Measurements from ENCODE around the gene GPN2.

Gene GPN2

DNA sequence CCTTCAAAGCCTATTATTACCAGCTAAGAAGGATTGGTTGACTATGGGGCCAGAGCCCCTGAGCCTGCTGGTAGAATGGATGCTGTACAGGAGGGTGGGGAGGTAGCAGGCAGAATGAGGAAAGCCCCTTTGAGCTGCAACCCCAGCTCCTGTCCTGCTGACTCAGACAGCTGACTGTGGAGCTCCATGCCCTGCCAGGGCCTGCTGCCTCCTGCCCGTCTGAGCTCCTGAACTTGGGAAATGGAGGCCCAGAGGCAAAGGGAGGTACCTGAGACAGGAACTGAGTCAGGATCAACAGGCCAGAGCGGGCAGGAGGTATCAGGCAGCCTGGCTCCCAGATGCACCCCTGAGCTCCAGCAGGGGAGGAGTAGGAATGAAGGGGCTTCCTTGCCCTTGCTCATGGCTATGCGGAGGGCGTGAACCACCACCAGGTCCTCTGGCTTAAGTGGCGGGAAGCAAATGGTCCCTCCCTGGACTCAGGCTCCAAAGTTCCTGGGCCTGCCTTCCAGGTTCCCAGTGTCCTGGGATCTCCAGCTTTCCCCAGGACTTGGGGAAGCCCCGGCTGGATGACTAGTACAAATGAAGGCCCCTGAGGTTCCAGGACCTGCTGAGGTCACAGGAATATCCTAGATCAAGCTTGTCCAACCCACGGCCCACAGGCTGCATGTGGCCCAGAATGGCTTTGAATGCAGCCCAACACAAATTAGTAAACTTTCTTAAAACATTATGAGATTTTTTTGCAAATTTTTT is 31.0 kb downstream of the GPN2 start:
- Histone ChIP-seq H3K4me2 (no peak overlapping the region), H3K4me1 (peaks cover 25% of the 10 kb centered on the region), H3K27me3 (no peaks in the 10 kb centered on the region), H3K9me3 (no peaks in the 10 kb centered on the region), H3K36me3 (peaks cover 43% of the 10 kb centered on the region), H3K27ac (no peak overlapping the region), H3K9ac (no peak overlapping the region), H3K4me3 (no peak overlapping the region), H4K20me1 (no peaks in the 10 kb centered on the region)
- TF ChIP-seq Cebpa-rat (IDR thresholded peaks at IDR 0.05), result no peak

- Histone ChIP-seq H3K9me3 (no peaks in the 10 kb centered on the region), H3K4me2 (no peak overlapping the region), H3K4me3 (no peak overlapping the region), H4K20me1 (peaks cover 7% of the 10 kb centered on the region; the same call in 1 of the 2 replicates), H3K9ac (no peak overlapping the region), H3K27ac (no peak overlapping the region), H3K36me3 (peaks cover 52% of the 10 kb centered on the region), H3K4me1 (peaks cover 16% of the 10 kb centered on the region), H3K27me3 (no peaks in the 10 kb centered on the region)
- TF ChIP-seq Cebpa-rat (IDR thresholded peaks at IDR 0.05), result no peak
Observed at GRCh38 chr1:26858160-26858559, 31.9 kb downstream of the GPN2 start.

- no peaks in the 10 kb centered on the region for H3K27me3 ChIP-seq
- no peak overlapping the region for H3K9ac ChIP-seq
- H3K9me3 ChIP-seq, result no peaks in the 10 kb centered on the region
- H3K4me1 ChIP-seq, result peaks cover 15% of the 10 kb centered on the region
- no peak overlapping the region for H3K27ac ChIP-seq
- H4K20me1 ChIP-seq, result peaks cover 13% of the 10 kb centered on the region; the same call in 1 of the 2 replicates
- H3K4me2 ChIP-seq, result no peak overlapping the region
- peaks cover 58% of the 10 kb centered on the region for H3K36me3 ChIP-seq
- no peak for TF ChIP-seq Cebpa-rat (IDR thresholded peaks at IDR 0.05)
- H3K4me3 ChIP-seq, result no peak overlapping the region
Observed at GRCh38 chr1:26857473-26858060, 32.5 kb downstream of the GPN2 start.

- Histone ChIP-seq H3K4me1 (peaks cover 15% of the 10 kb centered on the region), H3K27ac (no peak overlapping the region), H3K4me2 (no peak overlapping the region), H3K27me3 (no peaks in the 10 kb centered on the region), H3K4me3 (no peak overlapping the region), H3K9me3 (no peaks in the 10 kb centered on the region), H3K9ac (0 out of 2 replicates have a peak overlapping the region, but pooled peaks have one; percentile 19), H3K36me3 (peaks cover 65% of the 10 kb centered on the region), H4K20me1 (peaks cover 17% of the 10 kb centered on the region; the same call in 1 of the 2 replicates)
- no peak for TF ChIP-seq Cebpa-rat (IDR thresholded peaks at IDR 0.05)
Observed at GRCh38 chr1:26856604-26857469, 33.2 kb downstream of the GPN2 start.

DNA sequence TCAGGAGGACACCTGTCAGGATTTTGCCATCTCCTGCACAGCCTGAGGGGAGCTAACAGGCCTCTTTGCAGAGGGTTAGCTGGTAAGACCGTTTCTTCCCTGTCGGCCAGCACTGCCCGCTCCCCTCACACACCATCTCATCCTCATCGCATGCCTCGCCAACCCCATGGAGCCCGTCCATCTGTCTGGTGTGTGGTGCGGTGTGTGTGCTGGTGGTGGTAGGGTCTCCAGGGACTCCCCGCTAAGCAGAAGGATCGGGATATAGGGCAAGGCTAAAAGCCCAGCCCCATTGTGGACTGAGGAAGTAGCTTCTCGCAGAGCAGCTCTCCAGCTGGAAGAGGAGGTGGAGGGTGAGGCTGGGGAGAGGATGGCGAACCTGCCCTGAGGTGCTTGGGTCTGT is 33.9 kb downstream of the GPN2 start:
- Histone ChIP-seq H3K4me3 (no peak overlapping the region), H4K20me1 (peaks cover 17% of the 10 kb centered on the region; the same call in 1 of the 2 replicates), H3K4me2 (no peak overlapping the region), H3K9ac (peak overlapping the region; percentile 41; the same call in 1 of the 2 replicates), H3K36me3 (peaks cover 72% of the 10 kb centered on the region), H3K27me3 (no peaks in the 10 kb centered on the region), H3K27ac (no peak overlapping the region; the same call in 1 of the 2 replicates), H3K9me3 (no peaks in the 10 kb centered on the region), H3K4me1 (peaks cover 15% of the 10 kb centered on the region)
- TF ChIP-seq Cebpa-rat (IDR thresholded peaks at IDR 0.05), result no peak

DNA sequence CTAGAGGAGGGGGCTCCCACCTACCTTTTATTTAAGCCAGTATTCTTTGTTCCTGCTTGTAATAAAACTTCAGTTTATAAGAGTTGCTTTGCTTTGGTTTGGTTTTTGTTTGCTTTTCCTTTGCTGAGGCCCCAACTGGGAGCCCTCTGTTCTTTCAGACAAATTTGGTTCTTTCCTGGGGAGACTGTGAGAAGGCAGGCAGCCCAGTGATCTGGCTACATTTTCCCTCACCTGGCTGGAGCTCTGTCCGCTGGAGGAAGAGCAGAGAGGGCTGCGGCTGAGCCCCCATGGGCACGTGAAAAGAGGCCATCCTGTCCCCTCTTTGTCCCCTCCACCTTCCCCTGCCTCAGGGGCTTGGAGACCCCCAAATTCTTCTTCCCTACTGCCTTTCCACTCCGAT is 34.4 kb downstream of the GPN2 start:
- H3K9me3 ChIP-seq, result no peaks in the 10 kb centered on the region
- H3K4me3 ChIP-seq, result no peak overlapping the region
- H3K36me3 ChIP-seq, result peaks cover 77% of the 10 kb centered on the region
- peaks cover 17% of the 10 kb centered on the region; the same call in 1 of the 2 replicates for H4K20me1 ChIP-seq
- peaks cover 15% of the 10 kb centered on the region for H3K4me1 ChIP-seq
- peak overlapping the region; percentile 26; the same call in 1 of the 2 replicates for H3K27ac ChIP-seq
- peak overlapping the region; percentile 41; the same call in 1 of the 2 replicates for H3K9ac ChIP-seq
- no peak for TF ChIP-seq Cebpa-rat (IDR thresholded peaks at IDR 0.05)
- H3K4me2 ChIP-seq, result no peak overlapping the region
- H3K27me3 ChIP-seq, result no peaks in the 10 kb centered on the region

DNA sequence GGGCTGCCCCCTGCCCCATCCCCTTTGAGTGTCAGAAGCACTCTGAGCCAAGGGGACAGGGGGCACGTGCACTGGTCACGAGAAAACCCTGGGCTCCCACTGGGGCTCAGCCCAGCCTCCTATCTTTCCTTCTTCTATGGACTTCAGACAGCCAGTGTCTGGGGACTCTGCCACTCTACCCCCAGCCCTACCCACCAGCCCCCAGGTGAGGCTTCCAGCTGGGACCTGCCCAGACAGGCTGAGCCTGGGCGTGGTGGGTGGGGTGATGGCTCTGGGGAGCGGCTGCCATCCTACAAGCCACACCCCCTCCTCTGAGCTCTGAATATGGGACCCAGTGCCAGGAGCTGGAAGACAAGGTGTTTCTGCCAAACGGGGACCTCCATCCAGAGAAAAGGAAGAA is 35.2 kb downstream of the GPN2 start:
- Histone ChIP-seq H4K20me1 (peaks cover 17% of the 10 kb centered on the region; the same call in 1 of the 2 replicates), H3K9ac (no peak overlapping the region), H3K36me3 (peaks cover 84% of the 10 kb centered on the region), H3K27me3 (no peaks in the 10 kb centered on the region), H3K27ac (no peak overlapping the region), H3K4me2 (peak overlapping the region; percentile 2; the same call in 1 of the 2 replicates), H3K4me1 (peaks cover 15% of the 10 kb centered on the region), H3K4me3 (no peak overlapping the region), H3K9me3 (no peaks in the 10 kb centered on the region)
- no peak for TF ChIP-seq Cebpa-rat (IDR thresholded peaks at IDR 0.05)

- H3K27ac ChIP-seq, result no peak overlapping the region
- H3K4me1 ChIP-seq, result peaks cover 15% of the 10 kb centered on the region
- H3K9ac ChIP-seq, result no peak overlapping the region
- peaks cover 97% of the 10 kb centered on the region for H3K36me3 ChIP-seq
- no peak for TF ChIP-seq Cebpa-rat (IDR thresholded peaks at IDR 0.05)
- H3K9me3 ChIP-seq, result no peaks in the 10 kb centered on the region
- no peak overlapping the region for H3K4me3 ChIP-seq
- no peak overlapping the region for H3K4me2 ChIP-seq
- H4K20me1 ChIP-seq, result peaks cover 24% of the 10 kb centered on the region
- H3K27me3 ChIP-seq, result no peaks in the 10 kb centered on the region
Observed at GRCh38 chr1:26853600-26853999, 36.5 kb downstream of the GPN2 start.

GRCh38 chr1:26853156-26853555 is 36.9 kb downstream of the GPN2 start:
- no peak for TF ChIP-seq Cebpa-rat (IDR thresholded peaks at IDR 0.05)
- Histone ChIP-seq H3K9me3 (no peaks in the 10 kb centered on the region), H3K9ac (no peak overlapping the region), H3K27me3 (no peaks in the 10 kb centered on the region), H3K4me1 (peaks cover 15% of the 10 kb centered on the region), H4K20me1 (peaks cover 24% of the 10 kb centered on the region), H3K4me2 (no peak overlapping the region), H3K36me3 (peaks cover 100% of the 10 kb centered on the region), H3K27ac (no peak overlapping the region), H3K4me3 (no peak overlapping the region)

Data from BLaER1 (cell line).